Activated CD4-positive, CD25-positive, alpha-beta regulatory T cell (primary cell): Measurements from ENCODE around the gene VAV1.
"Not testable (repeated sequence)": the region's sequence is repeated elsewhere in the genome, so short reads cannot be mapped to it uniquely, and the experiment has no call there.

Source experiments
- DNase-seq, 4 experiments: peaks; one replicate each; lab custom pipeline; 2025; lab: John Stamatoyannopoulos, UW

Gene VAV1

DNA sequence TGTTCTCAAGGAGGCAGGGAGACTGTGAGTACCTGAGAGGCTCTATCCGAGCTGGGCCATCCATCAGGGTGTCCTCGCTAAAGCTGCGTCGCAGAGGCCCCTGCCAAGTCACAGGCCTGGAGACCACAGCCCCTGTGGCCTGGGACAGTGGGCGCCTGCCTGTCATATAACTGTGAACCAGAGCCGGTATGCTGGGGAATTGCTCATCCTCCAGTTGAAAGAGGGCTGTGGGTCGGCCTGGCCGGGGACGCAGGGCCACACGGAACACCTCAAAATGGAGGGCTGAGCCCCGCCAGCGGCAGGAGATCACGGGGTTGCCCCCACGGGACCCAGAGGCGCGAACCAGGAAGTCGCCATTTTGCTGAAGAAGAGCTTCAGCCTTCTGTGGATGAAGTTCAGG, 11.9 kb upstream of the VAV1 start:
- DNase-seq = no peak

GRCh38 chr19:6761053-6761676, 11.3 kb upstream of the VAV1 start:
- no peak for DNase-seq

- DNase-seq = not testable (repeated sequence)
Measured at GRCh38 chr19:6762253-6762797, 10.2 kb upstream of the VAV1 start.

GRCh38 chr19:6765738-6766356, 6.7 kb upstream of the VAV1 start:
- no peak for DNase-seq

- DNase-seq = no peak
Measured at GRCh38 chr19:6766357-6767080, 6.0 kb upstream of the VAV1 start.

GRCh38 chr19:6767081-6767356, 5.5 kb upstream of the VAV1 start:
- DNase-seq = peak in 1 of 4 experiments; percentile 57

DNA sequence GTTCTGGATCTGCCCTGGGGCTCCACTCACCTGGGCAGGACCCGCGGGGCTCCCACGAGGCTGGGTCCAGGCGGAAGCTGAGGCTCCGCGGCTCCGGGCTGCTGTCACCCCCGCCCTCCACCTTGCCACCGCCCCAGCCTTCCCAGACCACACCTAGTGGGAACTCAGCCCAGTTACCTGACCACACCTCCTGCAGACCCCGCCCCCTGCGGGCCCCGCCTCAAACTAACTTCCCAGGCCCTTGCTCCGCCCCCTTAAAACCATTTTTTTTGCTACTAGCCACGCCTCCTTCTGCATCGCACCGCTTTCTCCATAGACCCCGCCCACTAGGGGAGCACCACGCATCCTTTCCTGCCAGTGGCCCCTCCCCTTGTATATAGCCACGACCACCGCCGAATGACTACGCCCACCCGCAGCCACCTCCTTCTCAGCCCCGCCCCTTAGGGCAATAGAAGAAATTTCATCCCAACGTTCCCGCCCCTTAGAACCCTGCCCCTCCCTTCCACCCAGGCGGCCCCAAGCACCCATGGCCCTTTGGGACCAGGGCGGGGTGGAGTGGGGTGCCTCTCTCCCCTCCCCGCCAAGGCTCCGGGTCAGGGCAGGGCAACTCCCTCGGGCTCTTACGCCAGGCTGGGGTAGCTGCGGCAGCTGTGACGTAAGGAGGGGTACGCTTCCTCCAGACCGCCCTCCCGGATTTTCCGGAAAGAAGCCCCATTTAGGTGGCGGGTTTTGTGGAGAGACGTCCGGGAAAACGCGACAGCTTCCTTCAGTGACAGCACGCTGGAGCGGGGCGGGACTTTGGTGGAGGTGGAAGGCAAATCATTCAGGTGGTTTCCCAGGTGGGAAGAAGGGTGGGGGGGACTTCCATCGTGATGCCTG, 4.9 kb upstream of the VAV1 start, which contains the start of gene SH2D3A:
SH2D3A (minus strand) TSS at position 79 of the 879 bp plus-strand sequence. CDS start 3,687 bp downstream, outside the sequence.
- peak; percentile 79 to 86 (median 86) for DNase-seq

DNA sequence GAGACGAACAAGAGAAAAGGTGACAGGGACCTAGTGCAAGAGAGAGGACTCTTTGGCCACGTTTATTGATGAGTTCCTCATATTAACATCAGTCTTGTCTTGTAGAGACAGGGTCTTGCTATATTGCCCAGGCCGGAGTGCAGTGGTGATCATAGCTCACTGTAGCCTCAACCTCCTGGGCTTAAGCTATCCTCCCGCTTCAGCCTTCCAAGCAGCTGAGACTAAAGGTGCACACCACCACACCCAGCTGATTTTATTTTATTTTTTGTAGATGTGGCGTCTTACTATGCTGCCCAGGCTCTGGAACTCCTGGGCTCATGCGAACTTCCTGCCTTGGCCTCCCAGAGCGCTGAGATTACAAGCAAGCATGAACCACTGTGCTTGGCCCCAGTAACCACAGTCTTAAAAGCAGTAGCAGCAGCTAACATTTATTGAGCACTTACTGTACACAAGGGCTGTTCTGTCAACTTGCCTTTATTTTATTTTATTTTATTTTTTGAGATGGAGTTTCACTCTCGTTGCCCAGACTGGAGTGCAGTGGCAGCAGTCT, 4.2 kb upstream of the VAV1 start:
- DNase-seq = no peak

GRCh38 chr19:6769006-6769619, 3.4 kb upstream of the VAV1 start:
- DNase-seq = no peak

DNA sequence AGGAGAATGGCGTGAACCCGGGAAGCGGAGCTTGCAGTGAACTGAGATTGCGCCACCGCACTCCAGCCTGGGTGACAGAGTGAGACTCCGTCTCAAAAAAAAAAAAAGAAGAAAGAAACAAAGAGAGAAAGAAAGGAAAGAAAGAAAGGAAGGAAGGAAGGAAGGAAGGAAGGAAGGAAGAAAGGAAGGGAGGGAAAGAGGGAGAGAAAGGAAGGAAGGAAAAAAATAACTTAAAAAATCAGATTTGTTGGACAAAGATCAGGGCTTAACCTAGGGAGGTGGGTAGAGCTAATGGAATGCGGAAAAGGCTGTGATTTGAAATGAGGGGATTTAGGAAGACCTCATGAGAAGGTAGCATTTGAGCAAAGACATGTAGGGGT, 870 bp upstream of the VAV1 start:
- not testable (repeated sequence) for DNase-seq

GRCh38 chr19:6772866-6773322, 386 bp downstream of the VAV1 start:
- no peak for DNase-seq

DNA sequence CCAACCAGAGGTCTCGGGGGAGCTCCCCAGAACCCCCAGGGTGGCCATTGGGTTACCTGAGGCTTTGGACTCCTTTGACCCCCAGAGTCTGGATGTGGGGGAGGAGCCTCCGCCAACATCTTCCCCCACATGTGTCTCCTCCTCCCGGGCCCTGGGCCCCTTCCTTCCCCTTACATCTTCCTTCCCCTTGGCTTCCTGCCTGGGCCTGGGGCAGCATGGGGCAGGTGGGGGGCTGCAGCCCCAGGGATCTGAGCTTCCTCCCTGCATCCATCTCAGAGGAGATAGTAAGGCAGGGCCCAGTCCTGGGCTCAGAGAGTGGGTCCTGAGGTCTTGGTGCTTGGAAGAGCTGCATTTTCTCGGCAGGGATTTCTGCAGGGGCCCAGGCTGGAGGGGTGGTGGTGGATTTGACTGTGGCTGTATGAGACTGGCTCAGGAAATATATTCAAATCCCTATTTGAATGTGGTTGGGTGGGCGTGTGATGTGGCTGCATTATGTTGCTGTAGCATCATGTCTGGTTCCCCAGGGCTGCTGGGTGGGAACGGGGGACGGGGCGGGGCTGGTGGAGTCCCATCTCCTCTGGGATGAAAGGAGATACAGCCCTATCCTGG, 919 bp downstream of the VAV1 start:
- DNase-seq = peak in 2 of 4 experiments; percentile 15 to 27

DNA sequence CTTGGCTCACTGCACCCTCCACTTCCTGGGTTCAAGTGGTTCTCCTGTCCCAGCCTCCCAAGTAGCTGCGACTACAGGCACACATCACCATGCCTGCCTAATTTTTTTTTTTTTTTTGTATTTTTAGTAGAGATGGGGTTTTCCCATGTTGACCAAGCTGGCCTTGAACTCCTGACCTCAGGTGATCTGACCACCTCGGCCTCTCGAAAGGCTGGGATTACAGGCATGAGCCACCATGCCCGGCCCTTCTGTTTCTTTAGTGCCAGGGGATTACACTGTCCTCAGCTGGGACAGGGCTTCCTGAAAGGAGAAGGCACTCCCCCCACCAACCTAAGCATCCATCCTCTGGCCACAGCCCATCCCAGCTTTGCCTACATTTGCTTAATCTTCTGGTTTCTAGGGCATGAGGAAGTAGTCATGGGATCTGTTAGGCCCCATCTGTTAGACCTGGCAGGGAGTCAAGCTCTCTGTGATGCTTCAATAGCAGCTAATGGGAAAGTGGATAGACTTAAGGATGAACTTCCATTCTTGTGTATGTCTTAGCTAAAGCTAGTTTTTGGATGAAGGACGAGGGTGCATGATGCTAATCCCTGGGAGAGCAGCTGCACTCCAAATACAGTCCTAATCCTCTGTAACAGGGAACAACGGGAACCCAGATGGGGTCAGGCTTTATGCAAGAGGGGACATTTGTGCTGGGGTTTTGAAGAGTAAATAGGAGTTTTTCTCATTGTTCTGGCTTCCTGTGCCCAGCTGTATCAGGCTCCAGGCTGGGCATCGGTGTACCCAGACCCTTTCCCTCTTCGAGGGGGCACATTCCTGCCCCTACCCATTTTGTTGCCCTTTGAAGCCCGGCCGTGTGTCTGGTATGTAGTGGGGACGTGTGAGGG, 2.6 kb downstream of the VAV1 start:
- DNase-seq = no peak

GRCh38 chr19:6776045-6776444, 3.5 kb downstream of the VAV1 start:
- not testable (repeated sequence) for DNase-seq

- no peak for DNase-seq
Measured at GRCh38 chr19:6776999-6777398, 4.5 kb downstream of the VAV1 start.

- no peak for DNase-seq
Measured at GRCh38 chr19:6777434-6777833, 4.9 kb downstream of the VAV1 start.

DNA sequence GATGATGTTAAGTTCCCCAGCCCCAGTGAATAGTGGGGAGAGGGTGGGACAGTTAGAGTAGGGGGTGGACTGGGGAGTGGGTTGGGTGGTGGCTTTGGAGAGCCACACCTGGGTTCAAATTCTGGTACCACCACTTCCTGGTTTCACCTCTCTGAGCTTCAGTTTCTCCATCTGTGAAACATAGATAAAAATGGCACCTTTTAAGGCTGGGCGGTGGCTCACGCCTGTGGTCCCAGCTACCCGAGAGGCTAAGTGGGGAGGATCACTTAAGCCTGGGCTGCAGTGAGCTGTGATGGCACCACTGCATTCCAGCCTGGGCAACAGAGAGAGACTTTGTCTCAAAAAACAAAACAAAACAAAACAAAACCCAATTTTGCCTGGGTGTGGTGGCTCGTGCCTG, 5.9 kb downstream of the VAV1 start:
- DNase-seq = no peak

GRCh38 chr19:6779206-6779605, 6.7 kb downstream of the VAV1 start:
- no peak for DNase-seq

- DNase-seq = no peak
Measured at GRCh38 chr19:6787393-6787792, 14.9 kb downstream of the VAV1 start.

GRCh38 chr19:6788896-6789295, 16.4 kb downstream of the VAV1 start:
- DNase-seq = no peak
